ENCODE measurements around the gene ARMC8.
"Not testable (repeated sequence)": the region's sequence is repeated elsewhere in the genome, so short reads cannot be mapped to it uniquely, and the experiment has no call there.

Gene ARMC8

DNA sequence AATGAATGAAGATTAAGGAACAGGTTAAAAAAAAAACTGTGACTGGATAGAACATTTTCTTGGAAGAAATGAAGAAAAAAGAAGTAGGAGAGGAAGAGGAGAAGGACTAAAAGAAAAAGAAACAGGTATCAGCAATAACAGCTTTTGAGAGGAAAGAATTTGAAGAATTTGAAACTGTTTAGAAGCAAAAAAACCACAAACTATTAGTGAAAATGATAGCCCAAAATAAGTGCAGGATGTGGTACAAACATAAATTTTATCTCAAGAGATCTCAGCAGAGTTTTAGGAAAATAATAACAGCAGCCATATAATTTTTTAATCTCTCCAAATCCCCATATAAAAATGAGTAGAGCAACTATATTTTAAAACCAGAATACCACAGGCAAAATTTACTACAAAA, 46.2 kb upstream of the ARMC8 start:
- H3K27me3 ChIP-seq (ENCODE audit: insufficient read depth, poor library complexity, severe bottlenecking): no peaks in the 10 kb centered on the region
- TF ChIP-seq SPI1 (IDR thresholded peaks at IDR 0.05; ENCODE audit: borderline replicate concordance, low read depth): no peak
- DNase-seq (ENCODE audit: low read depth in 1 of 2, low spot score in 1 of 2): no peak
- no peak overlapping the region for H3K27ac ChIP-seq (replicated peaks)
- no peak overlapping the region for H3K4me3 ChIP-seq (replicated peaks; ENCODE audit: insufficient read depth, low read length)

DNA sequence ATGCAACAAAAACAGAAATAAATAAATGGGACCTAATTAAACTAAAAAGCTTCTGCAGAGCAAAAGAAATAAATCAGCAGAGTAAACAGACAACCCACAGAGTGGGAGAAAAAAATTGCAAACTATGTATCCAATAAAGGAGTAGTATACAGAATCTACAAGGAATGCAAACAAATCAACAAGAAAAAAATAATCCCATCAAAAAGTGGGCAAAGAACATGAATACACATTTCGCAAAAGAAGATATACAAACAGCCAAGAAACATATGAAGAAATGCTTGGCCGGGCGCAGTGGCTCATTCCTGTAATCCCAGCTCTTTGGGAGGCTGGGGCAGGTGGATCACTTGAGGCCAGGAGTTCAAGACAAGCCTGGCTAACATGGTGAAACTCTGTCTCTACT, 44.9 kb upstream of the ARMC8 start:
- not testable (repeated sequence) for H3K27ac ChIP-seq (replicated peaks); DNase-seq (ENCODE audit: low read depth in 1 of 2, low spot score in 1 of 2); H3K4me3 ChIP-seq (replicated peaks; ENCODE audit: insufficient read depth, low read length); H3K27me3 ChIP-seq (ENCODE audit: insufficient read depth, poor library complexity, severe bottlenecking)

DNA sequence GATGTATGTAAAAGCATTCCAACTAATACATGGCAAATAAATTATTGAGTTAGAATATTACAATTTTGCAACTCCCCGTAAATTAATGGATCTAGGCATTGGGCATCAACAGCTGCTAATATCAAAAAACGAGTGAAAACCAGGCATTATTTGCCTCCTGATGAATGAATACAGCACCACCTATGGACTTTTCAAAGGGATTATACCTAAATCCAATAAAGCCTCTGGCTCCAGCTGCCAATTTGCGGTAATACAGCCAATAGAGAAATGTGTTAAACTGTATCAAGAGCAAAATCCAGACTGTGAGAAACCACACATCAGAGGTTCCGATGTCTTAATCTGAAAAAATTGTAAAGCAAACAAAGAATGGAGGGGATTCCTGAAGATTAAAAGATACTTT, 38.6 kb upstream of the ARMC8 start:
- no peaks in the 10 kb centered on the region for H3K27me3 ChIP-seq (ENCODE audit: insufficient read depth, poor library complexity, severe bottlenecking)
- DNase-seq (ENCODE audit: low read depth in 1 of 2, low spot score in 1 of 2): no peak
- TF ChIP-seq SPI1 (IDR thresholded peaks at IDR 0.05; ENCODE audit: borderline replicate concordance, low read depth) (no peak), GABPA (IDR thresholded peaks at IDR 0.05; ENCODE audit: low read depth) (no peak), POLR2AphosphoS5 (IDR thresholded peaks at IDR 0.05; ENCODE audit: low read depth) (no peak)
- TF ChIP-seq, protein P1, sequence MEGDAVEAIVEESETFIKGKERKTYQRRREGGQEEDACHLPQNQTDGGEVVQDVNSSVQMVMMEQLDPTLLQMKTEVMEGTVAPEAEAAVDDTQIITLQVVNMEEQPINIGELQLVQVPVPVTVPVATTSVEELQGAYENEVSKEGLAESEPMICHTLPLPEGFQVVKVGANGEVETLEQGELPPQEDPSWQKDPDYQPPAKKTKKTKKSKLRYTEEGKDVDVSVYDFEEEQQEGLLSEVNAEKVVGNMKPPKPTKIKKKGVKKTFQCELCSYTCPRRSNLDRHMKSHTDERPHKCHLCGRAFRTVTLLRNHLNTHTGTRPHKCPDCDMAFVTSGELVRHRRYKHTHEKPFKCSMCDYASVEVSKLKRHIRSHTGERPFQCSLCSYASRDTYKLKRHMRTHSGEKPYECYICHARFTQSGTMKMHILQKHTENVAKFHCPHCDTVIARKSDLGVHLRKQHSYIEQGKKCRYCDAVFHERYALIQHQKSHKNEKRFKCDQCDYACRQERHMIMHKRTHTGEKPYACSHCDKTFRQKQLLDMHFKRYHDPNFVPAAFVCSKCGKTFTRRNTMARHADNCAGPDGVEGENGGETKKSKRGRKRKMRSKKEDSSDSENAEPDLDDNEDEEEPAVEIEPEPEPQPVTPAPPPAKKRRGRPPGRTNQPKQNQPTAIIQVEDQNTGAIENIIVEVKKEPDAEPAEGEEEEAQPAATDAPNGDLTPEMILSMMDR (IDR thresholded peaks at IDR 0.05; ENCODE audit: insufficient read depth, low read length): no peak
- TF ChIP-seq, protein P2, sequence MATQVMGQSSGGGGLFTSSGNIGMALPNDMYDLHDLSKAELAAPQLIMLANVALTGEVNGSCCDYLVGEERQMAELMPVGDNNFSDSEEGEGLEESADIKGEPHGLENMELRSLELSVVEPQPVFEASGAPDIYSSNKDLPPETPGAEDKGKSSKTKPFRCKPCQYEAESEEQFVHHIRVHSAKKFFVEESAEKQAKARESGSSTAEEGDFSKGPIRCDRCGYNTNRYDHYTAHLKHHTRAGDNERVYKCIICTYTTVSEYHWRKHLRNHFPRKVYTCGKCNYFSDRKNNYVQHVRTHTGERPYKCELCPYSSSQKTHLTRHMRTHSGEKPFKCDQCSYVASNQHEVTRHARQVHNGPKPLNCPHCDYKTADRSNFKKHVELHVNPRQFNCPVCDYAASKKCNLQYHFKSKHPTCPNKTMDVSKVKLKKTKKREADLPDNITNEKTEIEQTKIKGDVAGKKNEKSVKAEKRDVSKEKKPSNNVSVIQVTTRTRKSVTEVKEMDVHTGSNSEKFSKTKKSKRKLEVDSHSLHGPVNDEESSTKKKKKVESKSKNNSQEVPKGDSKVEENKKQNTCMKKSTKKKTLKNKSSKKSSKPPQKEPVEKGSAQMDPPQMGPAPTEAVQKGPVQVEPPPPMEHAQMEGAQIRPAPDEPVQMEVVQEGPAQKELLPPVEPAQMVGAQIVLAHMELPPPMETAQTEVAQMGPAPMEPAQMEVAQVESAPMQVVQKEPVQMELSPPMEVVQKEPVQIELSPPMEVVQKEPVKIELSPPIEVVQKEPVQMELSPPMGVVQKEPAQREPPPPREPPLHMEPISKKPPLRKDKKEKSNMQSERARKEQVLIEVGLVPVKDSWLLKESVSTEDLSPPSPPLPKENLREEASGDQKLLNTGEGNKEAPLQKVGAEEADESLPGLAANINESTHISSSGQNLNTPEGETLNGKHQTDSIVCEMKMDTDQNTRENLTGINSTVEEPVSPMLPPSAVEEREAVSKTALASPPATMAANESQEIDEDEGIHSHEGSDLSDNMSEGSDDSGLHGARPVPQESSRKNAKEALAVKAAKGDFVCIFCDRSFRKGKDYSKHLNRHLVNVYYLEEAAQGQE (IDR thresholded peaks at IDR 0.05; ENCODE audit: insufficient replicate concordance, low read depth): no peak
- H3K27ac ChIP-seq (replicated peaks): no peak overlapping the region
- no peak overlapping the region for H3K4me3 ChIP-seq (replicated peaks; ENCODE audit: insufficient read depth, low read length)

DNA sequence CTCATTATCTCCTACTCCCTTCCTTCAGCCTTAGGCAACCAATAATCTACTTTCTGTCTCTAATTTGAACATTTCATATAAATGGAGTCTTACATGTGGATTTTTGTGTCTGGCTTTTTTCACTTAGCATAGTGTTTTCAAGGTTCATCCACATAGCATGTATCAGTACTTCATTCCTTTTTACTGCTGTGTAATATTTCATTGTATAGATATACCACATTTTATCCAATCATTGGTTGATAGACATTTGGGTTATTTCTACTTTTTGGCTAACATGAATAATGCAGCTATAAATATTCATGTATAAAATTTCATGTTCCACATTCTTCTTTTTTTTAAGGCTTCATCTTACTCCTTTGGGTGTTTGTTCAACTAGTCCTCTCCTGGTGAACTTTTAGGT, 32.6 kb upstream of the ARMC8 start:
- DNase-seq (ENCODE audit: low read depth in 1 of 2, low spot score in 1 of 2): no peak
- H3K4me3 ChIP-seq (replicated peaks; ENCODE audit: insufficient read depth, low read length): no peak overlapping the region
- H3K27ac ChIP-seq (replicated peaks): no peak overlapping the region
- TF ChIP-seq SPI1 (IDR thresholded peaks at IDR 0.05; ENCODE audit: borderline replicate concordance, low read depth) (no peak), GABPA (IDR thresholded peaks at IDR 0.05; ENCODE audit: low read depth) (no peak), POLR2AphosphoS5 (IDR thresholded peaks at IDR 0.05; ENCODE audit: low read depth) (no peak)
- TF ChIP-seq, protein P2 (IDR thresholded peaks at IDR 0.05; ENCODE audit: insufficient replicate concordance, low read depth): no peak
- TF ChIP-seq, protein P1 (IDR thresholded peaks at IDR 0.05; ENCODE audit: insufficient read depth, low read length): no peak
- no peaks in the 10 kb centered on the region for H3K27me3 ChIP-seq (ENCODE audit: insufficient read depth, poor library complexity, severe bottlenecking)

DNA sequence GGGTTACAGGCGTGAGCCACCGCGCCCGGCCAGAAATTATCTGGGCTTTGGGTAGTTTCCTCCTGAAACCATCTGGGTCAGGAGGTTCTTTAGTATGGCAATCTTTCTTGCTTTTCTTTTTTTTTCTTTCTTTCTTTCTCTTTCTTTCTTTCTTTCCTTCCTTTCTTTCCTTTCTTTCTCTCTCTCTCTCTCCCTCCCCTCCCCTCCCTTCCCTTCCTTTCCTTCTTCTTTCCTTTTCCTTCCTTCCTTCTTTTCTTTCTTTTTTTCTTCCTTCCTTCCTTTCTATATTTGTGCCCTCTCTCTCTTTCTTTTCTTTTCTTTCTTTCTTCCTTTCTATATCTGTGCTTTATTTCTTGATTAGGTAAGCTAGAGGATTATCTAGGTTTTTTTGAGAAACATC, 29.4 kb upstream of the ARMC8 start:
- TF ChIP-seq, protein P2 (IDR thresholded peaks at IDR 0.05; ENCODE audit: insufficient replicate concordance, low read depth): no peak
- no peak for TF ChIP-seq POLR2AphosphoS5 (IDR thresholded peaks at IDR 0.05; ENCODE audit: low read depth)
- no peak for TF ChIP-seq SPI1 (IDR thresholded peaks at IDR 0.05; ENCODE audit: borderline replicate concordance, low read depth)
- no peak for TF ChIP-seq GABPA (IDR thresholded peaks at IDR 0.05; ENCODE audit: low read depth)
- TF ChIP-seq, protein P1 (IDR thresholded peaks at IDR 0.05; ENCODE audit: insufficient read depth, low read length): no peak
- Histone ChIP-seq H3K27me3 (ENCODE audit: insufficient read depth, poor library complexity, severe bottlenecking) (no peaks in the 10 kb centered on the region), H3K4me3 (replicated peaks; ENCODE audit: insufficient read depth, low read length) (no peak overlapping the region), H3K27ac (replicated peaks) (no peak overlapping the region)
- DNase-seq (ENCODE audit: low read depth in 1 of 2, low spot score in 1 of 2): no peak

All from HL-60 (cell line).